Breast epithelium (tissue), 4 donors: ENCODE results near the gene KRT37. TPM values are rescaled to one million over a fixed set of nuclear protein-coding genes. Genes with fewer than 3 reads are reported as not detected.
"Not testable (repeated sequence)": the region's sequence is repeated elsewhere in the genome, so short reads cannot be mapped to it uniquely, and the experiment has no call there.

Experiments used
- DNase-seq, 2 donors: peaks; one replicate each; pipeline ENCODE4 v3.0.0-alpha.2; 2019; ENCODE audit warnings: low spot score in 2 of 2
- H3K27ac ChIP-seq, 2 donors: fragments of 200-600 bp; sonication (generic) in 1 of 2; one replicate each; pipeline ENCODE4 v1.5.1; 2016 to 2019; ENCODE audit warnings: mild to moderate bottlenecking in 1 of 2
- H3K27me3 ChIP-seq, 2 donors: fragments of 200-600 bp; sonication (generic) in 1 of 2; one replicate each; pipeline versions ENCODE4 v1.5.1 to v1.6.0; 2017 to 2019; ENCODE audit warnings: control low read depth in 1 of 2, mild to moderate bottlenecking in 1 of 2
- H3K36me3 ChIP-seq: fragments of 200-600 bp; one replicate; pipeline ENCODE4 v1.5.1; 2019
- H3K4me1 ChIP-seq, 2 donors: fragments of 200-600 bp; sonication (generic); one replicate each; pipeline ENCODE4 v1.5.1; 2016 to 2019; ENCODE audit warnings: control low read depth in 1 of 2
- H3K4me3 ChIP-seq, 3 donors: fragments of 200-600 bp; sonication (generic); 1 replicate in 2 of 3; 2 replicates in 1 of 3; pipeline ENCODE4 v1.5.1; 2016 to 2019; ENCODE audit warnings: mild to moderate bottlenecking in 3 of 3, moderate library complexity in 2 of 3
- H3K9me3 ChIP-seq, 2 donors: fragments of 200-600 bp; sonication (generic) in 1 of 2; one replicate each; pipeline ENCODE4 v1.5.1; 2016 to 2019; ENCODE audit warnings: control low read depth in 1 of 2
- POLR2A ChIP-seq: fragments of 450-650 bp; IDR thresholded peaks from one replicate; pipeline ENCODE4 v1.6.1; 2016; ENCODE audit warnings: antibody characterized with exemption, mild to moderate bottlenecking, moderate library complexity
- POLR2AphosphoS5 ChIP-seq, 3 donors: sonication (generic); formaldehyde crosslinking; IDR thresholded peaks; one replicate each; pipeline ENCODE4 v1.6.1; 2017; ENCODE audit warnings: antibody characterized with exemption in 3 of 3
- intact Hi-C: fragments of 100-400 bp; cut with DNase I; formaldehyde crosslinking; loops from one replicate; pipeline ENCODE4 v1.15.1; 2023; ENCODE audit warnings: low total_unique reads
- total RNA-seq, 3 donors: library from RNA; depleted of rRNA; stranded (reverse); fragments of >200 nt; gene quantifications; one replicate each; pipeline ENCODE4 v1.1.0, GENCODE V29; 2016
- TF ChIP-seq, protein P1 (sequence below), 3 donors: fragments of 450-650 bp; IDR thresholded peaks; one replicate each; pipeline ENCODE4 v1.5.1; 2016 to 2017; ENCODE audit warnings: antibody characterized with exemption in 3 of 3, mild to moderate bottlenecking in 3 of 3, moderate library complexity in 3 of 3

Gene KRT37
- total RNA-seq, 3 donors from 2014 or later, result not detected

DNA sequence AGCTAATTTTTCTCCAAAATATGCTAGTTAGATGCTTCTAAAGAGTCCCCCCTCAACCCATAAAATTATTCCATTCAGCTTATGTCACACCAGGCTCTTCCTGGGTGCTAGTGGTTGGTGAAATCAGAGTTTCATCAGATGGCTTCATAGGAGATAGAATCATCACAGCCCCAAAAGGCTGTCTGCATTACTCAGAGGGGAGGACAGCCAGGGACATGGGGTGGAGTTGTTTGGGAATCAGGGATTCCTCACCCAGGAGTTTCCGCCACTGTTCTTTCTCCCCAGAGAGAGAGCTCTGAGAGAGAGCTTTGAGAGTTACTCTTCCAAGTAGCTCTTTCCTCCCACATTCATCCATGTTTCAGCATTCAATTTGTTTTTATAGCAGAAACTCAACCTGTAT is 42.0 kb downstream of the KRT37 start:
- no peaks in the 10 kb centered on the region for H3K27me3 ChIP-seq
- H3K36me3 ChIP-seq, result no peaks in the 10 kb centered on the region
- no peaks in the 10 kb centered on the region for H3K4me1 ChIP-seq
- no peak overlapping the region for H3K27ac ChIP-seq
- DNase-seq, result no peak
- H3K9me3 ChIP-seq, result no peaks in the 10 kb centered on the region
- no peak overlapping the region for H3K4me3 ChIP-seq
- TF ChIP-seq POLR2AphosphoS5 (IDR thresholded peaks at IDR 0.05) (no peak), POLR2A (no peak)
- TF ChIP-seq, protein P1, sequence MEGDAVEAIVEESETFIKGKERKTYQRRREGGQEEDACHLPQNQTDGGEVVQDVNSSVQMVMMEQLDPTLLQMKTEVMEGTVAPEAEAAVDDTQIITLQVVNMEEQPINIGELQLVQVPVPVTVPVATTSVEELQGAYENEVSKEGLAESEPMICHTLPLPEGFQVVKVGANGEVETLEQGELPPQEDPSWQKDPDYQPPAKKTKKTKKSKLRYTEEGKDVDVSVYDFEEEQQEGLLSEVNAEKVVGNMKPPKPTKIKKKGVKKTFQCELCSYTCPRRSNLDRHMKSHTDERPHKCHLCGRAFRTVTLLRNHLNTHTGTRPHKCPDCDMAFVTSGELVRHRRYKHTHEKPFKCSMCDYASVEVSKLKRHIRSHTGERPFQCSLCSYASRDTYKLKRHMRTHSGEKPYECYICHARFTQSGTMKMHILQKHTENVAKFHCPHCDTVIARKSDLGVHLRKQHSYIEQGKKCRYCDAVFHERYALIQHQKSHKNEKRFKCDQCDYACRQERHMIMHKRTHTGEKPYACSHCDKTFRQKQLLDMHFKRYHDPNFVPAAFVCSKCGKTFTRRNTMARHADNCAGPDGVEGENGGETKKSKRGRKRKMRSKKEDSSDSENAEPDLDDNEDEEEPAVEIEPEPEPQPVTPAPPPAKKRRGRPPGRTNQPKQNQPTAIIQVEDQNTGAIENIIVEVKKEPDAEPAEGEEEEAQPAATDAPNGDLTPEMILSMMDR (IDR thresholded peaks at IDR 0.05), result no peak
- intact Hi-C loops, result no loop called here

DNA sequence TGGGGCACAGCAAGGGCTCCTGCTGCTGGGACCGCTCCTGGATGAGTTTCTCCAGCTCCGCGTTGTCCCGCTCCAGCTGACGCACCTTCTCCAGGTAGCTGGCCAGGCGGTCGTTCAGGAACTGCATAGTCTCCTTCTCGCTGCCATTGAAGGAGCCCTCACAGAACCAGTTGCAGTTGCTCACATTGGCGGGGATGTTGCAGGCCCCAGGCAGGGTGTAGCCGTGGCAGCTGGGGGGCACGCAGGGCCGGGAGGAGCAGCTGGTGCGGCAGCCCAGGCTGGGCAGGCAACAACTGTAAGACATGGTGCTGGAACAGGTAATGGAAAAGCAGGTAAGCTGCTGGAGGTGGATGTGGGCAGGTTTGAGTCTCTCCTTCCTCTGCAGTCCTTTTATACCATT is 42.4 kb downstream of the KRT37 start, which contains the start of gene KRT34:
KRT34 (minus strand) TSS at position 364 of the 400 bp plus-strand sequence; CDS start at position 304, 60 bp downstream.
- H3K4me1 ChIP-seq, H3K9me3 ChIP-seq, H3K4me3 ChIP-seq, DNase-seq, intact Hi-C loops, H3K27ac ChIP-seq, H3K36me3 ChIP-seq, H3K27me3 ChIP-seq: not testable (repeated sequence)

- DNase-seq, H3K27ac ChIP-seq, H3K9me3 ChIP-seq, H3K4me1 ChIP-seq, H3K36me3 ChIP-seq, H3K27me3 ChIP-seq, H3K4me3 ChIP-seq, intact Hi-C loops: not testable (repeated sequence)
Observed at GRCh38 chr17:41380091-41380490, 44.3 kb downstream of the KRT37 start.

- Histone ChIP-seq H3K4me1 (no peaks in the 10 kb centered on the region), H3K27ac (no peak overlapping the region), H3K27me3 (no peaks in the 10 kb centered on the region), H3K4me3 (no peak overlapping the region), H3K9me3 (no peaks in the 10 kb centered on the region), H3K36me3 (no peaks in the 10 kb centered on the region)
- TF ChIP-seq POLR2AphosphoS5 (IDR thresholded peaks at IDR 0.05) (no peak), POLR2A (no peak)
- TF ChIP-seq, protein P1 (IDR thresholded peaks at IDR 0.05), result no peak
- intact Hi-C loops, result loop anchor here (1.0 kb wide), 1 partner anchor 25 kb away; no protein-coding TSS in a partner anchor
- DNase-seq, result no peak
Observed at GRCh38 chr17:41377546-41377945, 46.8 kb downstream of the KRT37 start.

Other genes with a start within 250 kb of the KRT37 start
- not detected for gene KRTAP4-2, start 246.4 kb downstream of the KRT37 start, total RNA-seq
- gene KRTAP4-1, start 239.7 kb downstream of the KRT37 start, total RNA-seq, result not detected
- gene KRTAP9-1, start 234.7 kb downstream of the KRT37 start, total RNA-seq, result not detected
- not detected for gene KRTAP9-2, start 197.9 kb downstream of the KRT37 start, total RNA-seq
- gene KRTAP9-3, start 192.1 kb downstream of the KRT37 start, total RNA-seq, result not detected
- not detected for gene KRTAP9-8, start 186.6 kb downstream of the KRT37 start, total RNA-seq
- not detected for gene KRTAP9-4, start 174.9 kb downstream of the KRT37 start, total RNA-seq
- gene KRTAP9-9, start 169.2 kb downstream of the KRT37 start, total RNA-seq, result not detected
- not detected for gene KRTAP9-6, start 159.2 kb downstream of the KRT37 start, total RNA-seq
- not detected for gene KRTAP9-7, start 148.9 kb downstream of the KRT37 start, total RNA-seq
- gene KRTAP29-1, start 121.7 kb downstream of the KRT37 start, total RNA-seq, result not detected
- gene KRTAP16-1, start 115.3 kb downstream of the KRT37 start, total RNA-seq, result not detected
- not detected for gene KRTAP17-1, start 108.9 kb downstream of the KRT37 start, total RNA-seq
- gene KRT33A, start 73.8 kb downstream of the KRT37 start, total RNA-seq, result not detected
- gene KRT33B, start 54.8 kb downstream of the KRT37 start, total RNA-seq, result not detected
- not detected for gene KRT34, start 42.3 kb downstream of the KRT37 start, total RNA-seq
- not detected for gene KRT31, start 27.0 kb downstream of the KRT37 start, total RNA-seq
- not detected for gene KRT38, start 16.4 kb upstream of the KRT37 start, total RNA-seq
- gene KRT32, start 42.8 kb upstream of the KRT37 start, total RNA-seq, result under 1 TPM in 2 of 3 donors, not detected in 1; 0.33 to 0.73 TPM
- not detected for gene KRT35, start 56.6 kb upstream of the KRT37 start, total RNA-seq
- not detected for gene KRT36, start 65.3 kb upstream of the KRT37 start, total RNA-seq
- 1 to 10 TPM in 1 of 3 donors, not detected in 2; 1.6 TPM for gene KRT13, start 81.0 kb upstream of the KRT37 start, total RNA-seq
- gene KRT15, start 94.3 kb upstream of the KRT37 start, total RNA-seq, result 1,000 to 10,000 TPM in 1 of 3 donors, 100 to 1,000 TPM in 1, under 1 TPM in 1; 0.80 to 2,244 (median 331) TPM
- gene KRT19, start 103.7 kb upstream of the KRT37 start, total RNA-seq, result 1,000 to 10,000 TPM in 1 of 3 donors, 100 to 1,000 TPM in 1, 1 to 10 TPM in 1; 6.7 to 1,011 (median 375) TPM
- under 1 TPM in 1 of 3 donors, not detected in 2; 0.44 TPM for gene KRT9, start 147.5 kb upstream of the KRT37 start, total RNA-seq
- 100 to 1,000 TPM in 2 of 3 donors, under 1 TPM in 1; 0.80 to 692 (median 388) TPM for gene KRT14, start 162.3 kb upstream of the KRT37 start, total RNA-seq
- gene KRT16, start 188.2 kb upstream of the KRT37 start, total RNA-seq, result 100 to 1,000 TPM in 1 of 3 donors, 10 to 100 TPM in 1, 1 to 10 TPM in 1; 2.6 to 100 (median 51.8) TPM
- 1,000 to 10,000 TPM in 2 of 3 donors, 1 to 10 TPM in 1; 1.9 to 1,676 (median 1,373) TPM for gene KRT17, start 200.0 kb upstream of the KRT37 start, total RNA-seq